SIG-M5 treated with dmso at 0.1 percent for 504 hours (cell line): ENCODE data around the gene TMEM95.
"Not testable (repeated sequence)": the region's sequence is repeated elsewhere in the genome, so short reads cannot be mapped to it uniquely, and the experiment has no call there.

Experiments
- DNase-seq: peaks from one replicate; lab custom pipeline; 2025; ENCODE audit not compliant: unreplicated experiment; lab: John Stamatoyannopoulos, UW

Gene TMEM95

GRCh38 chr17:7346761-7347614 lies 8.0 kb upstream of the TMEM95 start:
- DNase-seq, result no peak

GRCh38 chr17:7347630-7348477 lies 7.1 kb upstream of the TMEM95 start:
- no peak for DNase-seq

GRCh38 chr17:7348478-7349242 lies 6.3 kb upstream of the TMEM95 start:
- no peak for DNase-seq

GRCh38 chr17:7351665-7352502 lies 3.1 kb upstream of the TMEM95 start, which contains the start of gene KCTD11:
Gene KCTD11, plus strand, starts transcription at chr17:7352162.
- DNase-seq, result peak; percentile 76

GRCh38 chr17:7352503-7352889 lies 2.5 kb upstream of the TMEM95 start:
- no peak for DNase-seq

GRCh38 chr17:7352910-7353635 lies 1.9 kb upstream of the TMEM95 start:
- no peak for DNase-seq

GRCh38 chr17:7354262-7354843 lies 603 bp upstream of the TMEM95 start:
- DNase-seq, result no peak

GRCh38 chr17:7355573-7355972 lies 617 bp downstream of the TMEM95 start:
- no peak for DNase-seq

- DNase-seq, result peak; percentile 56
Measured at GRCh38 chr17:7356072-7356549, 1.2 kb downstream of the TMEM95 start.

- DNase-seq, result no peak
Measured at GRCh38 chr17:7356756-7357155, 1.8 kb downstream of the TMEM95 start.

GRCh38 chr17:7357381-7357780 lies 2.4 kb downstream of the TMEM95 start:
- no peak for DNase-seq

- DNase-seq, result no peak
Measured at GRCh38 chr17:7361906-7362305, 7.0 kb downstream of the TMEM95 start.

- DNase-seq, result no peak
Measured at GRCh38 chr17:7363311-7363710, 8.4 kb downstream of the TMEM95 start.

GRCh38 chr17:7365963-7366362 lies 11.0 kb downstream of the TMEM95 start:
- DNase-seq, result not testable (repeated sequence)

GRCh38 chr17:7367083-7367482 lies 12.1 kb downstream of the TMEM95 start:
- DNase-seq, result no peak

- DNase-seq, result no peak
Measured at GRCh38 chr17:7367918-7368598, 13.1 kb downstream of the TMEM95 start.

GRCh38 chr17:7368599-7368994 lies 13.6 kb downstream of the TMEM95 start:
- not testable (repeated sequence) for DNase-seq

GRCh38 chr17:7369825-7370224 lies 14.9 kb downstream of the TMEM95 start:
- DNase-seq, result no peak

GRCh38 chr17:7370853-7371252 lies 15.9 kb downstream of the TMEM95 start:
- no peak for DNase-seq
